ENCODE measurements around the gene PRDM11.

PRDM11 gene

DNA sequence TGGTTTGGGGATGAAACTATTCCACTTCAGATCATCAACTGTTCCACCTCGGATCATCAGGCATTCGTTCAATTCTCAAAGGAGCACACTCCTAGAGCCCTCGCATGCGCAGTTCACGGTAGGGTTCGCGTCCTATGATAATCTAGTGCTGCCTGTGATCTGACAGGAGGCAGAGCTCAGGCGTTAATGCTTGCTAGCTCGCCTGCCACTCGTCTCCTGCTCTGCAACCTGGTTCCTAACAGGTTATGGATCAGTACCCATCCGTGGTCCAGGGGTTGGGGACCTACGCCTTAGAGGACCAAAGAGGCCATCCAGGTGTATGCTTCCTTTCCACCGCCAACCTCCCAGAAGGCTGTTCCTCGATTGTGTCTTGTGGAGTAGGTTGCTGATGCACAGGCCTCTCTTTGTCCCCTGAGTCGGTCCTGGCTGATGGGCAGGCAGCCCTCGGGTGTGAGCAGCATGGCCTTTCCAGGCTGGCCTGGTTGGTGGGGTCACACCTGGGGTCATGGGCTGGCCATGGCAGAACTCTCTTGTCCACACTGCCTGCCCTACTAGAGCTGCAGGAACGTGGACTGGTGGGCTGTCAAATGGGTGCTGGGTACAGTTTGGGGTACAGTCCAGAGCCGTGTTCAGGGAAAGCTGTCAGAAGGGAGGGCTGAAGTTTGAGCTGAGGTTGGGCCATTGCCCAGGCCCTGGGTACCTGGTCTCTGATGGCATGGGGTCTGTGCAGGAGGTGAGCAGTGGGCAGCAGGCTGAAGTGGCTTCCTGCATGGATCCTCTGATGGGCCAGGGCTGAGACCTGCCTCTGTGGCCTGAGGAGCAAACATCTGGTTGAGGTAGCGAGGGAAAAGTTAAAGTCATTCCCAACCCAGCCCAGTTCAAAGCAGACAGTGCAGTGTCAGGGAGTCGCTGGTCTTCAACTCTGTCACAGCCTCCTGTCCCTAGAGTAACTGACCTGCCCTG lies 11.1 kb downstream of the PRDM11 start:
- TF ChIP-seq, protein P1, sequence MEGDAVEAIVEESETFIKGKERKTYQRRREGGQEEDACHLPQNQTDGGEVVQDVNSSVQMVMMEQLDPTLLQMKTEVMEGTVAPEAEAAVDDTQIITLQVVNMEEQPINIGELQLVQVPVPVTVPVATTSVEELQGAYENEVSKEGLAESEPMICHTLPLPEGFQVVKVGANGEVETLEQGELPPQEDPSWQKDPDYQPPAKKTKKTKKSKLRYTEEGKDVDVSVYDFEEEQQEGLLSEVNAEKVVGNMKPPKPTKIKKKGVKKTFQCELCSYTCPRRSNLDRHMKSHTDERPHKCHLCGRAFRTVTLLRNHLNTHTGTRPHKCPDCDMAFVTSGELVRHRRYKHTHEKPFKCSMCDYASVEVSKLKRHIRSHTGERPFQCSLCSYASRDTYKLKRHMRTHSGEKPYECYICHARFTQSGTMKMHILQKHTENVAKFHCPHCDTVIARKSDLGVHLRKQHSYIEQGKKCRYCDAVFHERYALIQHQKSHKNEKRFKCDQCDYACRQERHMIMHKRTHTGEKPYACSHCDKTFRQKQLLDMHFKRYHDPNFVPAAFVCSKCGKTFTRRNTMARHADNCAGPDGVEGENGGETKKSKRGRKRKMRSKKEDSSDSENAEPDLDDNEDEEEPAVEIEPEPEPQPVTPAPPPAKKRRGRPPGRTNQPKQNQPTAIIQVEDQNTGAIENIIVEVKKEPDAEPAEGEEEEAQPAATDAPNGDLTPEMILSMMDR (IDR thresholded peaks at IDR 0.05; ENCODE audit: low read depth, low read length): no peak
- TF ChIP-seq MYC (IDR thresholded peaks at IDR 0.05; ENCODE audit: low read depth, low read length) (no peak), POLR2A (IDR thresholded peaks at IDR 0.05; ENCODE audit: extremely low read depth, insufficient read length) (no peak)
- TF ChIP-seq, protein P2, sequence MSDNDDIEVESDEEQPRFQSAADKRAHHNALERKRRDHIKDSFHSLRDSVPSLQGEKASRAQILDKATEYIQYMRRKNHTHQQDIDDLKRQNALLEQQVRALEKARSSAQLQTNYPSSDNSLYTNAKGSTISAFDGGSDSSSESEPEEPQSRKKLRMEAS (IDR thresholded peaks at IDR 0.05; ENCODE audit: low read depth, low read length): no peak
- no peak for DNase-seq (ENCODE audit: low read depth)
- no peak overlapping the region for H3K4me3 ChIP-seq (ENCODE audit: low read depth, low read length)

DNA sequence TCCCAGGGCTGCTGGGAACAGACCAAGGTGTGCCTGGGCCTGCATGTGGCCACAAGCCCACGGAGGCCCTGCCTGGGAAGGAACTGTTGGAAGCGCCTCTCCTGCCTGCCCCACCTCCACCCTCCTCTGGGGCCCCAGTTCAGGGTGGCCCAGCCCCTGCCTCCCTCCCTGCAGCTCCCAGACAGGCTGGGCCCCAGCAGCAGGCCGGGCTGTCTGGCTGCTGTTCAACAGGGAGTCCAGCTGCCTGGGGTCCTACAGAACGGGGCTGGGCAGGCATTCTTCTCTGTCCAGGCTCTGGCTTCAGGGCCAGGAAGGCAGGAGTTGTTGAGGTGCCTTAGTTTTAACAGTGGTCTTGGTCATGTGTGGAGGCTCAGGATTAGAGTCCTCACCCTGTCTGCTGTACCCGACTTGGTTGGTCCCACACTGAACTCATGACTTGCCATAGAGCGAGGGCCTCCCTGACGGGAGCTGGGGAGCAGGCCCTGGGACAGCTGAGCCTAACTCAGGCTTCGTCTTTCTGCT lies 11.8 kb downstream of the PRDM11 start:
- TF ChIP-seq, protein P1 (IDR thresholded peaks at IDR 0.05; ENCODE audit: low read depth, low read length): no peak
- TF ChIP-seq, protein P2 (IDR thresholded peaks at IDR 0.05; ENCODE audit: low read depth, low read length): no peak
- TF ChIP-seq POLR2A (IDR thresholded peaks at IDR 0.05; ENCODE audit: extremely low read depth, insufficient read length): no peak
- TF ChIP-seq MYC (IDR thresholded peaks at IDR 0.05; ENCODE audit: low read depth, low read length): no peak
- no peak overlapping the region for H3K4me3 ChIP-seq (ENCODE audit: low read depth, low read length)
- DNase-seq (ENCODE audit: low read depth): no peak

DNA sequence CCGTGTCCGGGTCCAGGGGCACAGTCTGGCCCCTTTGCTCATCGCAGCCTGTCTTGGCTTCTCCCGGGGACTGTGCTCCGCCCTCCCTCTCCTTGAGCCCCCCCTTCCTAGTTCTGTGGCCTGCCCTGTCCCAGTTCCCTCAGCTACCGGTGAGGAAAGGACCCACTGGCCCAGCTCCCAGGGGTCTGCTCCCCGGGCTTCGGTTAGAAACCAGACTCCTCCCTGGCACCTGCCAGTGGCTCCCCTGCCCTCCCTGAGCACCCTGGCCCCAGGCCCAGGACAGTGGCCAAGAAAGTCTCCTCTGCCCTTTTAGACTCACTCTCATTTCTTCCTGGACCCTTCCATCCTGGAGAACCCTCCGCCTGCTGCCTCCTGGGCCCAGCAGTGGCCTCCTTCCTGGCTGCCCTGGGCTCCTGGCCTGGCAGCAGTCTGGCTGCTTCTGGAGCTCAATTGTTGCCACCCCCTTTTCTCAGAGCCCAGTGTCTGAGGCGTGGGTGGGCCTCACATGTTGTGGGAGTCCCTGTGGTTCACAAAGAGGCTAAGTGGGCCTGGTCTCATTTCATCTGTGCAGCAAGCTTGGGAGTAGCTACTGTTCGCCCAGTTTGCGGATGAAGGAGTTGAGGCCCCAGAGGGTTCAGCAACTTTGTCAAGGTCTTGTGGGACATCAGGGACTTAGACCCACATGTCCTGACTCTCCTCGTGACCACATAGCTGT lies 12.6 kb downstream of the PRDM11 start:
- no peak overlapping the region for H3K4me3 ChIP-seq (ENCODE audit: low read depth, low read length)
- TF ChIP-seq POLR2A (IDR thresholded peaks at IDR 0.05; ENCODE audit: extremely low read depth, insufficient read length): no peak
- TF ChIP-seq, protein P2 (IDR thresholded peaks at IDR 0.05; ENCODE audit: low read depth, low read length): no peak
- no peak for DNase-seq (ENCODE audit: low read depth)

DNA sequence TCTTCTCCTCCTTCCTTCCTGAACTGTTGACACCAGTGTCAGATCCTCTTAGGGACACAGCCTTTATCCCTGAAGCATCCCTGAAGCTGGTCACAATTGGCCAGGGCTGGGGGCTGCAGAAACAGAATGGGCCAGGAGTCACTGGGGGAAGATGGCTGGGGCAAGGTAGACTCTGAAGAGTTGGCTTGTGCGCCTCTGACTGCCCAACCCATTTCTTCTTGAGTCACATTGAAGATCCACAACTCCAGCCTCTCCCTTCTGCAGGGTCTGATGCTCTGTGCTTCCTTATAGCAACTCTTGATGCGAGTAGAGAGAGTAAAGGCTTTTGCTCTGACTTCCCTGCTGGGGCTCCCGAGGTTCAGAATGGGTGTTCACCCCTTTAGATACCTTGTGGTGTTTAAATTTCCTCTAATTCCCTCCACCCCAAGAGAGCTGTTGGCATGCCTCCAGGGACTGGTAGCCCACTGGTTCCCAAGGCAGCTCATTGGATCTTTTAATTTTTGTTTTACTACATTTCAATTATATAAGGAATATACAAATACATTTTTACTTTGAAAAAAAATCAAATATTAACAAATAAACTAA lies 13.4 kb downstream of the PRDM11 start:
- no peak overlapping the region for H3K4me3 ChIP-seq (ENCODE audit: low read depth, low read length)
- TF ChIP-seq, protein P2 (IDR thresholded peaks at IDR 0.05; ENCODE audit: low read depth, low read length): no peak
- TF ChIP-seq, protein P1 (IDR thresholded peaks at IDR 0.05; ENCODE audit: low read depth, low read length): no peak
- no peak for TF ChIP-seq MYC (IDR thresholded peaks at IDR 0.05; ENCODE audit: low read depth, low read length)
- TF ChIP-seq POLR2A (IDR thresholded peaks at IDR 0.05; ENCODE audit: extremely low read depth, insufficient read length): no peak
- no peak for DNase-seq (ENCODE audit: low read depth)

DNA sequence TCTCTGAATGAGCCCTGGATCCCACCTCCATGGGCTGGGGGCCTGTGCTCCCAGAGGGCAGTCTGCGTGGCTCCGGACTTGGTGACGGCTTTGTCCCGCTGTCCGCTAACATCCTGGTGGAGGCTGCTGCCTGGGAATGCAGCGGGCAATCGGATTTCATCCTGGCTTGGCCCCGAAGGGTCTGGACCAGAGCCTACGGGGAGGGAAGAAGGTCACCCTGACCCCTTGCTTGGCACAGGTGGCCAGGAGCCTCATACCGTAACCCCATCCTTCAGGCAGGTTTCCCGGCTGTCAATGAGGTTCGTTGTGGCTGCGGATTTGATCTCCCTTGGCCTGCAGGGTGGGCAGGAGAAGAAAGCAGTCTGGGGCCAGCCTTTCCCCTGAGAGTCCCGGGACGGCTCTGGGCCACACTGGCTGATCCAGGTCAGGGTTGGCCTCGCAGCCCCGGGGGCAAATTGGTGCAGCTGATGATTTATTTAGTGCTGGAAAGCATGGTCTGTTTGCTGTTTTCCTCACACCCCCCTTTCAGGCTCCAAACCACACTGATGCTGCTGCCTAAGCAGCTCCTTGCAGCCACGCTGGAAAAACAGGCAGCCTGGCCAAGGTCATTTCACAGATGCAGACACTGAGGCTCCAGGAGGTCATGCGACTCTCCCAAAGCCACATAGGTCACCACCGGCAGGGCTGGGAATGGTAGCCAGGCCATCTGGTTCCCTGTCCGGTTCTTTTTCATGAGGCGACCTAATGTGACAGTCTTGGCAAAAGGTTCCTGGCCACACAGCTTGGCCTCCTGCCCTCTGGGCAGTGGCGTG lies 15.0 kb downstream of the PRDM11 start:
- TF ChIP-seq, protein P1 (IDR thresholded peaks at IDR 0.05; ENCODE audit: low read depth, low read length): no peak
- no peak for TF ChIP-seq MYC (IDR thresholded peaks at IDR 0.05; ENCODE audit: low read depth, low read length)
- TF ChIP-seq, protein P2 (IDR thresholded peaks at IDR 0.05; ENCODE audit: low read depth, low read length): no peak
- TF ChIP-seq POLR2A (IDR thresholded peaks at IDR 0.05; ENCODE audit: extremely low read depth, insufficient read length): no peak
- no peak overlapping the region for H3K4me3 ChIP-seq (ENCODE audit: low read depth, low read length)
- no peak for DNase-seq (ENCODE audit: low read depth)
